H1 (cell line): ENCODE data around the gene CTXN1. TPM values are rescaled to one million over a fixed set of nuclear protein-coding genes. Genes with fewer than 3 reads are reported as not detected.

Source experiments
- CTCF ChIA-PET: fragments of 300-600 bp; sonication (Branson Sonifier 250); formaldehyde crosslinking; loops from one replicate; lab custom pipeline; 2021; ENCODE audit not compliant: partially characterized antibody; lab: Charles Lee
- POLR2A ChIA-PET: fragments of 300-600 bp; sonication (Branson Sonifier 250); formaldehyde crosslinking; loops from one replicate; lab custom pipeline; 2021; ENCODE audit warnings: inconsistent platforms; ENCODE audit not compliant: partially characterized antibody; lab: Charles Lee
- DNase-seq, 2 experiments: peaks; one replicate each; pipeline versions ENCODE4 v3.0.0 to v3.0.0-alpha.2; 2010 to 2022; ENCODE audit warnings: low spot score in 2 of 2, low read depth in 1 of 2, mixed read lengths in 1 of 2
- FAIRE-seq: peaks from 2 replicates; lab custom pipeline; 2011; peaks lifted over from hg19 to GRCh38; lab: Jason Lieb, UNC
- H2AFZ ChIP-seq: 2 replicates; pipeline ENCODE4 v1.8.1; 2012; ENCODE audit warnings: low read length, inconsistent platforms
- H2AK5ac ChIP-seq: 2 replicates; pipeline ENCODE4 v1.6.1; 2013; ENCODE audit warnings: low read depth, low read length
- H2BK120ac ChIP-seq: replicated peaks from 2 replicates; pipeline ENCODE3; 2013; ENCODE audit warnings: low read depth, low read length, inconsistent platforms
- H2BK12ac ChIP-seq: 2 replicates; pipeline ENCODE4 v1.6.1; 2013; ENCODE audit warnings: low read depth, low read length
- H2BK15ac ChIP-seq: 2 replicates; pipeline ENCODE4 v1.6.1; 2013; ENCODE audit warnings: low read length
- H2BK20ac ChIP-seq: 2 replicates; pipeline ENCODE4 v1.6.1; 2013; ENCODE audit warnings: low read length
- H2BK5ac ChIP-seq: 2 replicates; pipeline ENCODE4 v1.6.1; 2013; ENCODE audit warnings: low read depth, low read length
- H3K14ac ChIP-seq: 2 replicates; pipeline ENCODE4 v1.6.1; 2013; ENCODE audit warnings: inconsistent platforms; ENCODE audit not compliant: insufficient read length
- H3K18ac ChIP-seq: 2 replicates; pipeline ENCODE4 v1.6.1; 2013; ENCODE audit warnings: low read length; ENCODE audit errors: extremely low read depth
- H3K23ac ChIP-seq: 2 replicates; pipeline ENCODE4 v1.6.1; 2013; ENCODE audit warnings: inconsistent platforms; ENCODE audit not compliant: insufficient read length
- H3K23me2 ChIP-seq: 2 replicates; pipeline ENCODE4 v1.6.1; 2013; ENCODE audit warnings: low read depth, low read length
- H3K27ac ChIP-seq: 2 replicates; pipeline ENCODE4 v1.6.1; 2011; ENCODE audit warnings: low read depth, low read length, inconsistent platforms
- H3K27me3 ChIP-seq, 4 experiments: replicated peaks in 1 of 4; 1 replicate in 1 of 4; 2 replicates in 3 of 4; pipeline versions ENCODE4 v1.6.1 to v1.8.1; 2011 to 2013; ENCODE audit warnings: low read length in 3 of 4, mild to moderate bottlenecking in 3 of 4, inconsistent platforms in 2 of 4, mixed read lengths in 2 of 4, moderate library complexity in 1 of 4; ENCODE audit not compliant: control insufficient read depth in 3 of 4, insufficient read depth in 3 of 4; ENCODE audit errors: extremely low read depth in 1 of 4
- H3K36me3 ChIP-seq, 4 experiments: 2 replicates each; pipeline versions ENCODE4 v1.6.1 to v1.8.1; 2011 to 2013; ENCODE audit warnings: mild to moderate bottlenecking in 4 of 4, low read length in 3 of 4, moderate library complexity in 2 of 4, control low read depth in 1 of 4, inconsistent platforms in 1 of 4; ENCODE audit not compliant: insufficient read depth in 4 of 4, control insufficient read depth in 2 of 4
- H3K4ac ChIP-seq: replicated peaks from 2 replicates; pipeline ENCODE3; 2013; ENCODE audit warnings: low read length, low read depth, mixed read lengths, inconsistent platforms; ENCODE audit not compliant: insufficient read length
- H3K4me1 ChIP-seq, 4 experiments: replicated peaks in 1 of 4; 1 replicate in 1 of 4; 2 replicates in 3 of 4; pipeline versions ENCODE4 v1.6.1 to v1.8.1; 2011 to 2013; ENCODE audit warnings: low read length in 3 of 4, inconsistent platforms in 2 of 4, mixed read lengths in 1 of 4; ENCODE audit not compliant: insufficient read depth in 4 of 4, control insufficient read depth in 3 of 4
- H3K4me2 ChIP-seq, 2 experiments: 2 replicates each; pipeline versions ENCODE4 v1.6.1 to v1.8.1; 2011 to 2013; ENCODE audit warnings: low read depth in 2 of 2, low read length in 2 of 2, control low read depth in 1 of 2, inconsistent platforms in 1 of 2, mild to moderate bottlenecking in 1 of 2; ENCODE audit not compliant: insufficient read depth in 1 of 2
- H3K4me3 ChIP-seq, 4 experiments: fragments of 200-600, 300-600 bp in 1 of 4; sonication (generic), shearing (Covaris generic), sonication (Bioruptor Twin) in 1 of 4; 2 replicates each; pipeline versions ENCODE4 v1.5.1 to v1.8.1; 2011 to 2016; ENCODE audit warnings: low read length in 4 of 4, low read depth in 3 of 4, control low read depth in 2 of 4, inconsistent platforms in 2 of 4, mild to moderate bottlenecking in 2 of 4, mixed read lengths in 1 of 4, moderate library complexity in 1 of 4; ENCODE audit not compliant: insufficient read depth in 2 of 4; ENCODE audit errors: extremely low read depth in 1 of 4
- H3K56ac ChIP-seq: replicated peaks from 2 replicates; pipeline ENCODE3; 2013; ENCODE audit warnings: low read depth, mild to moderate bottlenecking, mixed read lengths, low read length, inconsistent platforms; ENCODE audit not compliant: insufficient read length
- H3K79me1 ChIP-seq: 2 replicates; pipeline ENCODE4 v1.6.1; 2013; ENCODE audit warnings: low read depth, low read length, control low read depth
- H3K79me2 ChIP-seq, 2 experiments: 2 replicates each; pipeline versions ENCODE4 v1.6.1 to v1.8.1; 2012 to 2013; ENCODE audit warnings: low read length in 2 of 2, mild to moderate bottlenecking in 2 of 2, inconsistent platforms in 1 of 2; ENCODE audit not compliant: insufficient read depth in 2 of 2, control insufficient read depth in 1 of 2
- H3K9ac ChIP-seq, 4 experiments: replicated peaks in 1 of 4; 1 replicate in 1 of 4; 2 replicates in 3 of 4; pipeline versions ENCODE4 v1.6.1 to v1.8.1; 2011 to 2013; ENCODE audit warnings: low read depth in 3 of 4, low read length in 3 of 4, control low read depth in 2 of 4, mild to moderate bottlenecking in 2 of 4, moderate library complexity in 2 of 4, inconsistent platforms in 1 of 4; ENCODE audit errors: extremely low read depth in 1 of 4
- H3K9me3 ChIP-seq, 2 experiments: 2 replicates each; pipeline versions ENCODE4 v1.6.1 to v1.8.1; 2012 to 2013; ENCODE audit warnings: mild to moderate bottlenecking in 2 of 2, moderate library complexity in 2 of 2, control low read depth in 1 of 2, inconsistent platforms in 1 of 2, low read depth in 1 of 2, low read length in 1 of 2, mixed read lengths in 1 of 2; ENCODE audit not compliant: insufficient read depth in 2 of 2
- H4K20me1 ChIP-seq, 2 experiments: replicated peaks in 1 of 2; 2 replicates each; pipeline versions ENCODE3 to v1.8.1; 2011 to 2013; ENCODE audit warnings: inconsistent platforms in 2 of 2, low read length in 2 of 2, mild to moderate bottlenecking in 1 of 2; ENCODE audit not compliant: insufficient read depth in 2 of 2, control insufficient read depth in 1 of 2
- H4K5ac ChIP-seq: 2 replicates; pipeline ENCODE4 v1.6.1; 2013; ENCODE audit warnings: low read length, low read depth, mixed read lengths, inconsistent platforms; ENCODE audit not compliant: insufficient read length
- H4K8ac ChIP-seq: 2 replicates; pipeline ENCODE4 v1.8.0; 2013; ENCODE audit warnings: mild to moderate bottlenecking, moderate library complexity, low read length, inconsistent platforms; ENCODE audit not compliant: insufficient read depth; ENCODE audit errors: extremely low read depth
- H4K91ac ChIP-seq: replicated peaks from 2 replicates; pipeline ENCODE3; 2013; ENCODE audit warnings: low read length, mixed read lengths, inconsistent platforms; ENCODE audit not compliant: insufficient read length
- BACH1 ChIP-seq: IDR thresholded peaks from 2 replicates; pipeline ENCODE4 v1.6.1; 2012; ENCODE audit warnings: low read length, improper control_type of control experiment
- BRCA1 ChIP-seq: IDR thresholded peaks from 2 replicates; pipeline ENCODE4 v1.6.1; 2012; ENCODE audit warnings: low read depth, low read length, improper control_type of control experiment
- EP300 ChIP-seq, 2 experiments: IDR thresholded peaks; 1 replicate in 1 of 2; 2 replicates in 1 of 2; pipeline ENCODE4 v1.6.1; 2011 to 2012; ENCODE audit warnings: low read depth in 2 of 2, low read length in 2 of 2, mild to moderate bottlenecking in 2 of 2, borderline replicate concordance in 1 of 2, inconsistent platforms in 1 of 2, moderate library complexity in 1 of 2
- POU5F1 ChIP-seq: IDR thresholded peaks from 2 replicates; pipeline ENCODE4 v1.6.1; 2011; ENCODE audit warnings: low read depth, mild to moderate bottlenecking, low read length, moderate library complexity
- RAD21 ChIP-seq, 2 experiments: IDR thresholded peaks in 1 of 2; conservative IDR thresholded peaks in 1 of 2; 2 replicates each; pipeline ENCODE4 v1.6.1; 2011; ENCODE audit warnings: low read depth in 2 of 2, low read length in 2 of 2, improper control_type of control experiment in 1 of 2, inconsistent platforms in 1 of 2, mild to moderate bottlenecking in 1 of 2, moderate library complexity in 1 of 2
- SP1 ChIP-seq: IDR thresholded peaks from 2 replicates; pipeline ENCODE4 v1.6.1; 2011; ENCODE audit warnings: low read depth, low read length
- SP2 ChIP-seq: IDR thresholded peaks from 2 replicates; pipeline ENCODE4 v1.6.1; 2012; ENCODE audit warnings: mild to moderate bottlenecking, low read length, inconsistent platforms
- TAF1 ChIP-seq: IDR thresholded peaks from 2 replicates; pipeline ENCODE4 v1.6.1; 2011; ENCODE audit warnings: mild to moderate bottlenecking, low read depth, low read length
- WGBS, 2 experiments: shearing (Covaris generic) in 1 of 2; methylation state at CpG; one replicate each; pipeline versions ENCODE4 v1.1.6 to v1.1.7; 2013 to 2015; ENCODE audit warnings: low lambda C conversion rate in 2 of 2, mixed read lengths in 2 of 2, inconsistent platforms in 1 of 2, low coverage in 1 of 2, missing lambda C conversion rate in 1 of 2; ENCODE audit not compliant: insufficient replicate concordance in 2 of 2, insufficient coverage in 1 of 2, insufficient read length in 1 of 2; ENCODE audit errors: extremely low coverage in 1 of 2, missing lambda C conversion rate in 1 of 2; 5-methylcytosine and 5-hydroxymethylcytosine counted together
- polyA plus RNA-seq, 7 experiments: library from polyadenylated mRNA; depleted of rRNA in 3 of 7; stranded (reverse) in 5 of 7; unstranded in 2 of 7; fragments of >200 nt in 5 of 7; fragments of 200-250 nt in 2 of 7; gene quantifications; 1 replicate in 5 of 7; 2 replicates in 1 of 7; 4 replicates in 1 of 7; pipeline versions ENCODE4 v1.2.1 to v1.2.3, GENCODE V29; 2011 to 2013; ENCODE audit warnings: missing spikeins in 2 of 7, mixed read lengths in 2 of 7
- total RNA-seq: library from RNA; stranded (reverse); fragmentation: NEBNext Ultra II Directional; extraction: Animal tissue kit (Norgen Biotek cat#: 25700); gene quantifications from 2 replicates; pipeline ENCODE4 v1.2.1, GENCODE V29; 2021
- TF ChIP-seq, protein P1 (sequence below): IDR thresholded peaks from 2 replicates; pipeline ENCODE4 v1.6.1; 2012; ENCODE audit warnings: inconsistent platforms
- TF ChIP-seq, protein P2 (sequence below): IDR thresholded peaks from 2 replicates; pipeline ENCODE4 v1.6.1; 2012; ENCODE audit warnings: low read length, inconsistent platforms
- TF ChIP-seq, protein P3 (sequence below): IDR thresholded peaks from 2 replicates; pipeline ENCODE4 v1.6.1; 2011; ENCODE audit warnings: low read depth, mild to moderate bottlenecking, low read length; ENCODE audit not compliant: insufficient read depth

CTXN1 gene
- total and polyA plus RNA-seq, 2 of the 8 experiments (the other 6 are each of a cell fraction or from before 2014, with no cell fraction given), result 16.4 to 58.0 TPM

DNA sequence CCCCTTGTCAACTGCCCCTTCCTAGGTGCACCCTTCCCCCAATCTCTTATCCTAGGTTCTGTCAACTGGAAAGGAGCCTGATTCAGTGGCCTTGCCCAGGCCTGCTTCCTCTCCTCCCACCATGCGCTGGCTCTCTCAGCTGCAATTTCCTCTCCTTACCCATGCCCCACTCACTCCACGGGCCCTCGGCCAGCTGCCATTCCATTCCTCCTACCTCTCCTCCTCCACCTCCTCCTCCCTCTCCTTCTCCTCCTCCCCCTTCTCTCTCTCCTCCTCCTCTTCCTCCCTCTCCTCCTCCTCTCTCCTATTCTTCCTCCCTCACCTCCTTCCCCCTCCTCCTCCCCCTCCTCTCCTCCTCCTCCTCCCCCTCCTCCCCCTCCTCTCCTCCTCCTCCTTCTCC, 27.1 kb upstream of the CTXN1 start:
- Histone ChIP-seq H3K9me3 (no peaks in the 10 kb centered on the region), H3K79me2 (no peaks in the 10 kb centered on the region), H4K20me1 (peaks cover 0 to 2% of the 10 kb centered on the region in 2 experiments), H3K9ac (no peak overlapping the region), H4K91ac (no peak overlapping the region), H3K23me2 (peaks cover 4% of the 10 kb centered on the region; the same call in 1 of the 2 replicates), H3K4me1 (peaks cover 0 to 4% (median 0%) of the 10 kb centered on the region in 4 experiments; a peak in 1 of 7 replicates), H3K4ac (no peak overlapping the region), H2BK120ac (no peak overlapping the region), H3K36me3 (no peaks in the 10 kb centered on the region), H2BK12ac (peak overlapping the region; percentile 68; the same call in 1 of the 2 replicates), H3K4me2 (no peak overlapping the region), H4K5ac (no peak overlapping the region), H3K27ac (no peak overlapping the region), H2BK20ac (0 out of 2 replicates have a peak overlapping the region, but pooled peaks have one; percentile 72), H3K79me1 (no peaks in the 10 kb centered on the region), H3K14ac (no peak overlapping the region), H2BK5ac (peak overlapping the region; percentile 48; the same call in 1 of the 2 replicates), H3K56ac (no peak overlapping the region), H2AFZ (no peak overlapping the region), H2BK15ac (no peak overlapping the region), H3K18ac (peak overlapping the region; percentile 60), H4K8ac (no peak overlapping the region), H3K4me3 (no peak overlapping the region), H3K23ac (no peak overlapping the region), H2AK5ac (no peak overlapping the region), H3K27me3 (no peaks in the 10 kb centered on the region; a peak in 1 of 7 replicates)
- 67% methylated on average over 1 of the region's 3 CpGs; no CpG with 5 or more reads in 1 of the 2 experiments for WGBS, 2 experiments
- POLR2A ChIA-PET, result interaction anchor here (0.8 to 6.6 kb wide), 5 partner anchors 12 to 55 kb away, joined by 3 to 98 read pairs (median 4); partner anchors contain the start of gene TIMM44
- no peak for FAIRE-seq
- CTCF ChIA-PET, result interaction anchor here (1.2 to 3.3 kb wide), 2 partner anchors 17 to 116 kb away, joined by 4 to 15 read pairs; no protein-coding TSS in a partner anchor
- DNase-seq, result no peak
- TF ChIP-seq, protein P1, sequence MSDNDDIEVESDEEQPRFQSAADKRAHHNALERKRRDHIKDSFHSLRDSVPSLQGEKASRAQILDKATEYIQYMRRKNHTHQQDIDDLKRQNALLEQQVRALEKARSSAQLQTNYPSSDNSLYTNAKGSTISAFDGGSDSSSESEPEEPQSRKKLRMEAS, result no peak
- TF ChIP-seq, protein P2, sequence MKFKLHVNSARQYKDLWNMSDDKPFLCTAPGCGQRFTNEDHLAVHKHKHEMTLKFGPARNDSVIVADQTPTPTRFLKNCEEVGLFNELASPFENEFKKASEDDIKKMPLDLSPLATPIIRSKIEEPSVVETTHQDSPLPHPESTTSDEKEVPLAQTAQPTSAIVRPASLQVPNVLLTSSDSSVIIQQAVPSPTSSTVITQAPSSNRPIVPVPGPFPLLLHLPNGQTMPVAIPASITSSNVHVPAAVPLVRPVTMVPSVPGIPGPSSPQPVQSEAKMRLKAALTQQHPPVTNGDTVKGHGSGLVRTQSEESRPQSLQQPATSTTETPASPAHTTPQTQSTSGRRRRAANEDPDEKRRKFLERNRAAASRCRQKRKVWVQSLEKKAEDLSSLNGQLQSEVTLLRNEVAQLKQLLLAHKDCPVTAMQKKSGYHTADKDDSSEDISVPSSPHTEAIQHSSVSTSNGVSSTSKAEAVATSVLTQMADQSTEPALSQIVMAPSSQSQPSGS, result no peak
- TF ChIP-seq RAD21 (IDR thresholded peaks at IDR 0.05 in 1 of 2, conservative IDR thresholded peaks at IDR 0.05 in 1 of 2; ENCODE audit: low read depth in 2 of 2, low read length in 2 of 2), result no peak
- no peak for TF ChIP-seq BRCA1
- no peak for TF ChIP-seq SP1
- TF ChIP-seq POU5F1, result no peak
- TF ChIP-seq BACH1, result no peak
- TF ChIP-seq, protein P3, sequence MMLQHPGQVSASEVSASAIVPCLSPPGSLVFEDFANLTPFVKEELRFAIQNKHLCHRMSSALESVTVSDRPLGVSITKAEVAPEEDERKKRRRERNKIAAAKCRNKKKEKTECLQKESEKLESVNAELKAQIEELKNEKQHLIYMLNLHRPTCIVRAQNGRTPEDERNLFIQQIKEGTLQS, result no peak
- no peak for TF ChIP-seq SP2
- TF ChIP-seq EP300 (IDR thresholded peaks at IDR 0.05; ENCODE audit: borderline replicate concordance in 1 of 2, low read depth in 2 of 2, low read length in 2 of 2), result no peak
- no peak for TF ChIP-seq TAF1
